Gastrocnemius medialis (tissue), 4 donors: ENCODE results near the gene SCN3A.

Experiments used
- POLR2A ChIP-seq, 2 donors: fragments of 450-650 bp; IDR thresholded peaks; one replicate each; pipeline ENCODE4 v1.6.1; 2017; ENCODE audit warnings: antibody characterized with exemption in 2 of 2, mild to moderate bottlenecking in 2 of 2, moderate library complexity in 2 of 2
- TF ChIP-seq, protein P1 (sequence below), 5 experiments: fragments of 450-650 bp in 3 of 5; fragments of 200-600 bp in 2 of 5; sonication (generic) in 2 of 5; IDR thresholded peaks in 4 of 5; conservative IDR thresholded peaks in 1 of 5; 1 replicate in 4 of 5; 2 replicates in 1 of 5; pipeline ENCODE4 v1.5.1; 2016 to 2019; ENCODE audit warnings: antibody characterized with exemption in 5 of 5, mild to moderate bottlenecking in 3 of 5, moderate library complexity in 3 of 5

DNA sequence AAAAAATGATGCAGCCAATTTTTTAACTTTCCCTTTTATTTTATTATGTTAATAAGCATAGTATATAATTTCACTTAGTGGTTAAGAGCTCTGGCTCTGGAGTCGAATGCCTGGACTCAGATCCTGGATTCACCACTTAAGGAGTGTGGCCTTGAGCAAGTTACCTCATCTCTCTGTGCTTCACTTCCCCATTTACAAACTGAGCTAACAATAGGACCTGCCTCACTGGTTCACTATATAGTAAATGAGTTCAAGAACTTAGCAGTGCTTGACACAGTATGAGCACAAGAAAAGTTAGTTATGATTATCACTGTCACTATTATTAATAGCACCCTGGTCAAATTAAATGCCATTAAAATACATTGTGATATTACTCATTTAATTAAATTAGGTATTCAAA lies 30.6 kb downstream of the SCN3A start:
- TF ChIP-seq POLR2A (IDR thresholded peaks at IDR 0.05), result no peak
- TF ChIP-seq, protein P1, sequence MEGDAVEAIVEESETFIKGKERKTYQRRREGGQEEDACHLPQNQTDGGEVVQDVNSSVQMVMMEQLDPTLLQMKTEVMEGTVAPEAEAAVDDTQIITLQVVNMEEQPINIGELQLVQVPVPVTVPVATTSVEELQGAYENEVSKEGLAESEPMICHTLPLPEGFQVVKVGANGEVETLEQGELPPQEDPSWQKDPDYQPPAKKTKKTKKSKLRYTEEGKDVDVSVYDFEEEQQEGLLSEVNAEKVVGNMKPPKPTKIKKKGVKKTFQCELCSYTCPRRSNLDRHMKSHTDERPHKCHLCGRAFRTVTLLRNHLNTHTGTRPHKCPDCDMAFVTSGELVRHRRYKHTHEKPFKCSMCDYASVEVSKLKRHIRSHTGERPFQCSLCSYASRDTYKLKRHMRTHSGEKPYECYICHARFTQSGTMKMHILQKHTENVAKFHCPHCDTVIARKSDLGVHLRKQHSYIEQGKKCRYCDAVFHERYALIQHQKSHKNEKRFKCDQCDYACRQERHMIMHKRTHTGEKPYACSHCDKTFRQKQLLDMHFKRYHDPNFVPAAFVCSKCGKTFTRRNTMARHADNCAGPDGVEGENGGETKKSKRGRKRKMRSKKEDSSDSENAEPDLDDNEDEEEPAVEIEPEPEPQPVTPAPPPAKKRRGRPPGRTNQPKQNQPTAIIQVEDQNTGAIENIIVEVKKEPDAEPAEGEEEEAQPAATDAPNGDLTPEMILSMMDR (IDR thresholded peaks at IDR 0.05 in 4 of 5, conservative IDR thresholded peaks at IDR 0.05 in 1 of 5), result no peak
